HG03575 (cell line): ENCODE results near the gene ADAMTS14.

Source experiments
- ATAC-seq: cut with Tn5 transposase; IDR thresholded peaks from one replicate; pipeline ENCODE4 v1.9.1; 2021; ENCODE audit not compliant: unreplicated experiment, insufficient number of reproducible peaks, low FRiP score; ENCODE audit errors: extremely low read depth

The ADAMTS14 gene

GRCh38 chr10:70743430-70743788 lies 71.1 kb downstream of the ADAMTS14 start:
- no peak for ATAC-seq

- no peak for ATAC-seq
Observed at GRCh38 chr10:70743879-70744278, 71.6 kb downstream of the ADAMTS14 start.

GRCh38 chr10:70744617-70745143 lies 72.4 kb downstream of the ADAMTS14 start:
- no peak for ATAC-seq

GRCh38 chr10:70745555-70745954 lies 73.2 kb downstream of the ADAMTS14 start:
- ATAC-seq: no peak

GRCh38 chr10:70747192-70747965 lies 75.1 kb downstream of the ADAMTS14 start:
- ATAC-seq: no peak

GRCh38 chr10:70748305-70748704 lies 76.0 kb downstream of the ADAMTS14 start:
- ATAC-seq: no peak

- no peak for ATAC-seq
Observed at GRCh38 chr10:70748801-70749573, 76.7 kb downstream of the ADAMTS14 start.

- no peak for ATAC-seq
Observed at GRCh38 chr10:70749756-70750155, 77.5 kb downstream of the ADAMTS14 start.

GRCh38 chr10:70750156-70750703 lies 77.9 kb downstream of the ADAMTS14 start:
- ATAC-seq: no peak

GRCh38 chr10:70751356-70751755 lies 79.0 kb downstream of the ADAMTS14 start:
- ATAC-seq: no peak

- ATAC-seq: no peak
Observed at GRCh38 chr10:70751991-70752390, 79.7 kb downstream of the ADAMTS14 start.

GRCh38 chr10:70752571-70752970 lies 80.3 kb downstream of the ADAMTS14 start:
- no peak for ATAC-seq

GRCh38 chr10:70753026-70753663 lies 80.8 kb downstream of the ADAMTS14 start:
- ATAC-seq: no peak

GRCh38 chr10:70753841-70754621 lies 81.7 kb downstream of the ADAMTS14 start:
- ATAC-seq: no peak

- no peak for ATAC-seq
Observed at GRCh38 chr10:70756700-70757360, 84.5 kb downstream of the ADAMTS14 start.

- ATAC-seq: no peak
Observed at GRCh38 chr10:70757856-70758255, 85.5 kb downstream of the ADAMTS14 start.

- no peak for ATAC-seq
Observed at GRCh38 chr10:70758757-70759514, 86.6 kb downstream of the ADAMTS14 start.

GRCh38 chr10:70759781-70760180 lies 87.5 kb downstream of the ADAMTS14 start:
- ATAC-seq: no peak
